K562 treated with DMSO at 1 percent for 4 hours (cell line): ENCODE measurements around the gene SFXN5. TPM values are rescaled to one million over a fixed set of nuclear protein-coding genes. Genes with fewer than 3 reads are reported as not detected.

Source experiments
- total RNA-seq: library from RNA; unstranded; fragments of 300-600 nt; gene quantifications from 2 replicates; pipeline ENCODE4 v1.2.3, GENCODE V29; 2022; ENCODE audit not compliant: insufficient read depth

Gene SFXN5
- 17.7 and 18.6 TPM in 2 replicates for total RNA-seq

GRCh38 chr2:73071360-73072128, at the start of gene SFXN5:
SFXN5 (minus strand) TSS chr2:73071712; CDS start chr2:73071705, 7 bp downstream.

GRCh38 chr2:73112913-73113854, 41.7 kb upstream of the SFXN5 start, which contains the start of gene RAB11FIP5:
RAB11FIP5 (minus strand) TSS chr2:73112948; CDS start chr2:73112777, 171 bp downstream.

GRCh38 chr2:72917138-72917876, 154.2 kb downstream of the SFXN5 start, which contains the start of gene EMX1:
EMX1 (plus strand) TSS chr2:72917519; CDS start chr2:72917853, 334 bp downstream.

Other genes starting within 250 kb of the SFXN5 start
- gene EXOC6B, start 245.7 kb downstream of the SFXN5 start, total RNA-seq = 0.87 and 0.88 TPM in 2 replicates
- gene SPR, start 184.3 kb downstream of the SFXN5 start, total RNA-seq = 43.6 and 52.1 TPM in 2 replicates
- gene EMX1, start 154.2 kb downstream of the SFXN5 start, total RNA-seq = 0.52 TPM in 1 of 2 replicates, not detected in the other
- gene RAB11FIP5, start 41.2 kb upstream of the SFXN5 start, total RNA-seq = 3.0 and 4.8 TPM in 2 replicates
- not detected in 2 replicates for gene NOTO, start 130.9 kb upstream of the SFXN5 start, total RNA-seq
- 11.0 and 14.5 TPM in 2 replicates for gene SMYD5, start 142.5 kb upstream of the SFXN5 start, total RNA-seq
- gene PRADC1, start 161.5 kb upstream of the SFXN5 start, total RNA-seq = 26.0 and 40.3 TPM in 2 replicates
- gene CCT7, start 162.6 kb upstream of the SFXN5 start, total RNA-seq = 417 and 453 TPM in 2 replicates
- gene FBXO41, start 212.8 kb upstream of the SFXN5 start, total RNA-seq = 0.88 and 1.5 TPM in 2 replicates
- not detected in 2 replicates for gene EGR4, start 221.8 kb upstream of the SFXN5 start, total RNA-seq